ENCODE measurements around the gene C13orf46. TPM values are rescaled to one million over a fixed set of nuclear protein-coding genes. Genes with fewer than 3 reads are reported as not detected.

C13orf46 gene
- total and polyA plus RNA-seq, 2 donors (not counting 1 experiment from before 2014, with no cell fraction given): 1.4 to 4.8 TPM

DNA sequence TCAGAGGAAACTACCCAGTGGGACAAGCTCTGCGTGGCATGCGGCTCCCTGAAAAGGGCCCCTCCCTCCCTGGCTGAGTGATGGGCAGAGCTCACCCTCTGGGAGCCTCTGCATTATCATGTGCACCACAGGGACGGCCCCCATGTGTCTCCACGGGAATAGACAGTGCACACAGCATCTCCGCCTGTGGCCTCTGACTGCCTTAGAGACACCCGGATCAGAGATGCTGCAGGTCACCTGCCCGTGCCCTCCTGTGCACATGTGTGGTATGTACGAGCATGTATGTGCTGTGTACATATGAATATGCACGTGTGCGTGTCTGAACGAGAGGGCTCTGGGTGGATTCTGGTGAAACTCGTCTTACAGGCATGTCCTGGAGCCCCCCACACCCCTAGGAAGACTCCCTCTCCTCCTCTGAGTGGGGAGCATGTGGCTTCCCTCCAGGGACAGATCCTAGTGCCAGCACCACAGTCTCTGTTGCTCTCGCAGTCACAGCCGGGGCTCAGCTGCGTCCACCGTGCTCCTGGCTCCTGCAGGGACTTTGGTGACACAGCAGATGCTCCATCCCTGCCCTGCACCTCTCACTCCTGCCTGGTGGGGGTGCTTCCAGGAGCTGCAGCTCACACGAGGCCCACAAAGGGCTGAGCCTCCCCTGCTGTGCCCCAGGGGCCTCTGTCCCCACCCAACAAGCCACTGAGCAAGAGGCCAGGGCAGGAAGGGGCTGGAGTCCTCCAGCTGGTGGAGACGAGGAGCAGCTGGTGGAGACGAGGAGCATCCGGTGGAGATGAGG lies 19.6 kb downstream of the C13orf46 start:
- no peak for TF ChIP-seq EZH2 (IDR thresholded peaks at IDR 0.05; ENCODE audit: borderline replicate concordance, insufficient read depth, low read depth, low read length, poor library complexity, severe bottlenecking)
- TF ChIP-seq, protein P1, sequence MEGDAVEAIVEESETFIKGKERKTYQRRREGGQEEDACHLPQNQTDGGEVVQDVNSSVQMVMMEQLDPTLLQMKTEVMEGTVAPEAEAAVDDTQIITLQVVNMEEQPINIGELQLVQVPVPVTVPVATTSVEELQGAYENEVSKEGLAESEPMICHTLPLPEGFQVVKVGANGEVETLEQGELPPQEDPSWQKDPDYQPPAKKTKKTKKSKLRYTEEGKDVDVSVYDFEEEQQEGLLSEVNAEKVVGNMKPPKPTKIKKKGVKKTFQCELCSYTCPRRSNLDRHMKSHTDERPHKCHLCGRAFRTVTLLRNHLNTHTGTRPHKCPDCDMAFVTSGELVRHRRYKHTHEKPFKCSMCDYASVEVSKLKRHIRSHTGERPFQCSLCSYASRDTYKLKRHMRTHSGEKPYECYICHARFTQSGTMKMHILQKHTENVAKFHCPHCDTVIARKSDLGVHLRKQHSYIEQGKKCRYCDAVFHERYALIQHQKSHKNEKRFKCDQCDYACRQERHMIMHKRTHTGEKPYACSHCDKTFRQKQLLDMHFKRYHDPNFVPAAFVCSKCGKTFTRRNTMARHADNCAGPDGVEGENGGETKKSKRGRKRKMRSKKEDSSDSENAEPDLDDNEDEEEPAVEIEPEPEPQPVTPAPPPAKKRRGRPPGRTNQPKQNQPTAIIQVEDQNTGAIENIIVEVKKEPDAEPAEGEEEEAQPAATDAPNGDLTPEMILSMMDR (IDR thresholded peaks at IDR 0.05): no peak
- Histone ChIP-seq H3K4me3 (ENCODE audit: control extremely low read depth in 1 of 5, extremely low read depth in 1 of 5, insufficient read depth in 1 of 5, low read depth in 2 of 5, low read length in 4 of 5) (no peak overlapping the region), H3K27ac (ENCODE audit: low read length in 2 of 2) (no peak overlapping the region), H4K20me1 (ENCODE audit: control insufficient read depth, insufficient read depth, low read length, poor library complexity, severe bottlenecking) (no peaks in the 10 kb centered on the region), H2AFZ (ENCODE audit: insufficient read depth, low read depth, low read length, poor library complexity, severe bottlenecking) (no peak overlapping the region), H3K4me1 (ENCODE audit: control insufficient read depth in 2 of 2, insufficient read depth in 2 of 2, low read length in 2 of 2) (peaks cover 7 to 13% of the 10 kb centered on the region in 2 donors), H3K9me3 (ENCODE audit: control extremely low read depth in 1 of 3, control insufficient read depth in 2 of 3, insufficient read depth in 1 of 3, low read length in 2 of 3) (peaks cover 0 to 35% (median 4%) of the 10 kb centered on the region in 3 donors), H3K9ac (ENCODE audit: low read length) (no peak overlapping the region), H3K36me3 (replicated peaks in 1 of 2; ENCODE audit: control extremely low read depth in 1 of 2, control insufficient read depth in 1 of 2, extremely low read depth in 1 of 2, insufficient read depth in 2 of 2, low read length in 1 of 2) (no peaks in the 10 kb centered on the region), H3K27me3 (replicated peaks in 1 of 4; ENCODE audit: control extremely low read depth in 1 of 4, control insufficient read depth in 3 of 4, insufficient read depth in 4 of 4, low read length in 3 of 4) (peaks cover 0 to 12% (median 0%) of the 10 kb centered on the region in 4 experiments), H3K4me2 (replicated peaks; ENCODE audit: low read depth, low read length, poor library complexity, severe bottlenecking) (no peak overlapping the region), H3K79me2 (ENCODE audit: control insufficient read depth, insufficient read depth, low read length) (no peaks in the 10 kb centered on the region)
- H3K9me3 Mint-ChIP-seq (ENCODE audit: insufficient read depth): no peaks in the 10 kb centered on the region
- ChIA-PET POLR2A (no interaction called here), CTCF (interaction anchor here (1.0 kb wide), 1 partner anchor 156 kb away, joined by 3 read pairs; no protein-coding TSS in a partner anchor)
- H3K27me3 Mint-ChIP-seq: no peaks in the 10 kb centered on the region
- no peak overlapping the region for H3K27ac Mint-ChIP-seq
- intact Hi-C loops (cut with micrococcal nuclease): no loop called here
- H3K4me3 Mint-ChIP-seq: no peak overlapping the region
- ATAC-seq (ENCODE audit: low read depth): no peak
- WGBS (ENCODE audit: insufficient coverage): 95% methylated on average over 18 of the region's 20 CpGs
- peaks cover 7% of the 10 kb centered on the region for H3K4me1 Mint-ChIP-seq
- DNase-seq: no peak

DNA sequence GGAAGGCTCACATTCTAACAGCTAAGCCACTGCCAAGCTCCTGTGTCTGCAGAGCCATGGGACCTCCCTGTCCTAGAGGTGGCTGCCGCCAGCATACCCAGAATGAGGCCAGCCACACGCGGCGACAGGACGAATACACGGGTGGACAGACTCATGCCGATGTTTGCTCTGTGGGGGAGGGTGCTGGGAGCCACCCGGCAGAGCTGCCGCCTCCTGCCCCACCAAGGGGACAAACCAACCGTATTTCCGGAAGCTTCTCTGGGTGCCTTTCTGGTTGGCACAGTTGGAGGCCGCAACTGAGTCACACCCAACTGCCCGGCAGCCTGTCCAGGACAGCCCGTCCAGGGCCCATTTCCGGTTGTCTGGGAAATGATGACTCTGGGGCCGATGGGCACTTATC lies 20.3 kb downstream of the C13orf46 start:
- Mint-ChIP-seq H3K4me3 (no peak overlapping the region), H3K27ac (no peak overlapping the region), H3K4me1 (peaks cover 9% of the 10 kb centered on the region), H3K9me3 (ENCODE audit: insufficient read depth) (no peaks in the 10 kb centered on the region), H3K27me3 (no peaks in the 10 kb centered on the region)
- Histone ChIP-seq H3K4me1 (ENCODE audit: control insufficient read depth in 2 of 2, insufficient read depth in 2 of 2, low read length in 2 of 2) (peaks cover 7 to 13% of the 10 kb centered on the region in 2 donors), H3K9ac (ENCODE audit: low read length) (no peak overlapping the region), H3K4me2 (replicated peaks; ENCODE audit: low read depth, low read length, poor library complexity, severe bottlenecking) (no peak overlapping the region), H3K27me3 (replicated peaks in 1 of 4; ENCODE audit: control extremely low read depth in 1 of 4, control insufficient read depth in 3 of 4, insufficient read depth in 4 of 4, low read length in 3 of 4) (peaks cover 0 to 12% (median 0%) of the 10 kb centered on the region in 4 experiments), H2AFZ (ENCODE audit: insufficient read depth, low read depth, low read length, poor library complexity, severe bottlenecking) (no peak overlapping the region), H3K9me3 (ENCODE audit: control extremely low read depth in 1 of 3, control insufficient read depth in 2 of 3, insufficient read depth in 1 of 3, low read length in 2 of 3) (peaks cover 0 to 33% (median 0%) of the 10 kb centered on the region in 3 donors), H3K36me3 (replicated peaks in 1 of 2; ENCODE audit: control extremely low read depth in 1 of 2, control insufficient read depth in 1 of 2, extremely low read depth in 1 of 2, insufficient read depth in 2 of 2, low read length in 1 of 2) (no peaks in the 10 kb centered on the region), H4K20me1 (ENCODE audit: control insufficient read depth, insufficient read depth, low read length, poor library complexity, severe bottlenecking) (no peaks in the 10 kb centered on the region), H3K4me3 (ENCODE audit: control extremely low read depth in 1 of 5, extremely low read depth in 1 of 5, insufficient read depth in 1 of 5, low read depth in 2 of 5, low read length in 4 of 5) (no peak overlapping the region), H3K79me2 (ENCODE audit: control insufficient read depth, insufficient read depth, low read length) (no peaks in the 10 kb centered on the region), H3K27ac (ENCODE audit: low read length in 2 of 2) (no peak overlapping the region)
- no peak for ATAC-seq (ENCODE audit: low read depth)
- ChIA-PET CTCF (interaction anchor here (1.0 to 1.3 kb wide), 3 partner anchors 157 to 276 kb away, joined by 3 to 6 read pairs (median 3); no protein-coding TSS in a partner anchor), POLR2A (no interaction called here)
- intact Hi-C loops (cut with micrococcal nuclease): no loop called here
- 95% methylated on average over 16 of the region's 16 CpGs for WGBS (ENCODE audit: insufficient coverage)
- no peak for TF ChIP-seq EZH2 (IDR thresholded peaks at IDR 0.05; ENCODE audit: borderline replicate concordance, insufficient read depth, low read depth, low read length, poor library complexity, severe bottlenecking)
- TF ChIP-seq, protein P1 (IDR thresholded peaks at IDR 0.05): no peak
- DNase-seq: no peak

Measured in B cell (primary cell).